Measurements from ENCODE around the gene ENTREP1. TPM values are rescaled to one million over a fixed set of nuclear protein-coding genes. Genes with fewer than 3 reads are reported as not detected.

ENTREP1 gene
- total and polyA plus RNA-seq, 2 donors (not counting 1 experiment from before 2014, with no cell fraction given): not detected

- Histone ChIP-seq H3K9ac (ENCODE audit: low read length) (no peak overlapping the region), H3K9me3 (ENCODE audit: control extremely low read depth in 1 of 3, control insufficient read depth in 2 of 3, insufficient read depth in 1 of 3, low read length in 2 of 3) (peaks cover 0 to 2% (median 0%) of the 10 kb centered on the region in 3 donors), H2AFZ (ENCODE audit: insufficient read depth, low read depth, low read length, poor library complexity, severe bottlenecking) (no peak overlapping the region), H3K36me3 (replicated peaks in 1 of 2; ENCODE audit: control extremely low read depth in 1 of 2, control insufficient read depth in 1 of 2, extremely low read depth in 1 of 2, insufficient read depth in 2 of 2, low read length in 1 of 2) (no peaks in the 10 kb centered on the region), H3K27me3 (replicated peaks in 1 of 4; ENCODE audit: control extremely low read depth in 1 of 4, control insufficient read depth in 3 of 4, insufficient read depth in 4 of 4, low read length in 3 of 4) (no peaks in the 10 kb centered on the region), H3K27ac (ENCODE audit: low read length in 2 of 2) (no peak overlapping the region), H3K79me2 (ENCODE audit: control insufficient read depth, insufficient read depth, low read length) (no peaks in the 10 kb centered on the region), H3K4me1 (ENCODE audit: control insufficient read depth in 2 of 2, insufficient read depth in 2 of 2, low read length in 2 of 2) (no peaks in the 10 kb centered on the region), H3K4me2 (replicated peaks; ENCODE audit: low read depth, low read length, poor library complexity, severe bottlenecking) (no peak overlapping the region), H3K4me3 (ENCODE audit: control extremely low read depth in 1 of 5, extremely low read depth in 1 of 5, insufficient read depth in 1 of 5, low read depth in 2 of 5, low read length in 4 of 5) (no peak overlapping the region), H4K20me1 (ENCODE audit: control insufficient read depth, insufficient read depth, low read length, poor library complexity, severe bottlenecking) (no peaks in the 10 kb centered on the region)
- no peaks in the 10 kb centered on the region for H3K4me1 Mint-ChIP-seq
- H3K27ac Mint-ChIP-seq: no peak overlapping the region
- ATAC-seq (ENCODE audit: low read depth) (no peak), DNase-seq (no peak)
- WGBS (ENCODE audit: insufficient coverage): 100% methylated on average over 2 of the region's 4 CpGs
- CTCF ChIA-PET: no interaction called here
- H3K4me3 Mint-ChIP-seq: no peak overlapping the region
- intact Hi-C loops (cut with micrococcal nuclease): no loop called here
- peaks cover 17% of the 10 kb centered on the region for H3K27me3 Mint-ChIP-seq
- POLR2A ChIA-PET: no interaction called here
- TF ChIP-seq CTCF (IDR thresholded peaks at IDR 0.05) (no peak), EZH2 (IDR thresholded peaks at IDR 0.05; ENCODE audit: borderline replicate concordance, insufficient read depth, low read depth, low read length, poor library complexity, severe bottlenecking) (no peak)
- no peaks in the 10 kb centered on the region for H3K9me3 Mint-ChIP-seq (ENCODE audit: insufficient read depth)
Measured at GRCh38 chr9:69389437-69389995, 64.5 kb downstream of the ENTREP1 start.

GRCh38 chr9:69391487-69391886, 66.5 kb downstream of the ENTREP1 start:
- no peaks in the 10 kb centered on the region for H3K27me3 ChIP-seq (replicated peaks in 1 of 4; ENCODE audit: control extremely low read depth in 1 of 4, control insufficient read depth in 3 of 4, insufficient read depth in 4 of 4, low read length in 3 of 4)
- no peaks in the 10 kb centered on the region for H3K79me2 ChIP-seq (ENCODE audit: control insufficient read depth, insufficient read depth, low read length)
- WGBS (ENCODE audit: insufficient coverage): 94% methylated on average over 11 of the region's 11 CpGs
- TF ChIP-seq CTCF (IDR thresholded peaks at IDR 0.05) (no peak), EZH2 (IDR thresholded peaks at IDR 0.05; ENCODE audit: borderline replicate concordance, insufficient read depth, low read depth, low read length, poor library complexity, severe bottlenecking) (no peak)
- Mint-ChIP-seq H3K27me3 (peaks cover 15% of the 10 kb centered on the region), H3K27ac (no peak overlapping the region), H3K4me3 (no peak overlapping the region), H3K4me1 (no peaks in the 10 kb centered on the region), H3K9me3 (ENCODE audit: insufficient read depth) (no peaks in the 10 kb centered on the region)
- no peak for ATAC-seq (ENCODE audit: low read depth)
- H3K4me2 ChIP-seq (replicated peaks; ENCODE audit: low read depth, low read length, poor library complexity, severe bottlenecking): no peak overlapping the region
- no peaks in the 10 kb centered on the region for H4K20me1 ChIP-seq (ENCODE audit: control insufficient read depth, insufficient read depth, low read length, poor library complexity, severe bottlenecking)
- H3K36me3 ChIP-seq (replicated peaks in 1 of 2; ENCODE audit: control extremely low read depth in 1 of 2, control insufficient read depth in 1 of 2, extremely low read depth in 1 of 2, insufficient read depth in 2 of 2, low read length in 1 of 2): no peaks in the 10 kb centered on the region
- H3K9me3 ChIP-seq (ENCODE audit: control extremely low read depth in 1 of 3, control insufficient read depth in 2 of 3, insufficient read depth in 1 of 3, low read length in 2 of 3): peaks cover 0 to 2% (median 0%) of the 10 kb centered on the region in 3 donors
- intact Hi-C loops (cut with micrococcal nuclease): no loop called here
- H3K4me1 ChIP-seq (ENCODE audit: control insufficient read depth in 2 of 2, insufficient read depth in 2 of 2, low read length in 2 of 2): no peaks in the 10 kb centered on the region
- H3K9ac ChIP-seq (ENCODE audit: low read length): no peak overlapping the region
- CTCF ChIA-PET: no interaction called here
- no peak overlapping the region for H3K27ac ChIP-seq (ENCODE audit: low read length in 2 of 2)
- POLR2A ChIA-PET: no interaction called here
- no peak overlapping the region for H2AFZ ChIP-seq (ENCODE audit: insufficient read depth, low read depth, low read length, poor library complexity, severe bottlenecking)
- H3K4me3 ChIP-seq (ENCODE audit: control extremely low read depth in 1 of 5, extremely low read depth in 1 of 5, insufficient read depth in 1 of 5, low read depth in 2 of 5, low read length in 4 of 5): no peak overlapping the region
- no peak for DNase-seq
